HUES64 (cell line): ENCODE measurements around the gene EBF3.
A peak's percentile ranks its signal among the peaks of the same experiment; 100 is the strongest.

Source experiments
- H3K27ac ChIP-seq: 2 replicates; pipeline ENCODE4 v1.7.0; 2013; ENCODE audit warnings: low read depth, low read length, inconsistent platforms
- H3K27me3 ChIP-seq: 2 replicates; pipeline ENCODE4 v1.6.1; 2013; ENCODE audit warnings: mild to moderate bottlenecking, low read length; ENCODE audit not compliant: insufficient read depth
- H3K36me3 ChIP-seq: 2 replicates; pipeline ENCODE4 v1.6.1; 2013; ENCODE audit warnings: mild to moderate bottlenecking, low read length; ENCODE audit not compliant: insufficient read depth
- H3K4me1 ChIP-seq: 2 replicates; pipeline ENCODE4 v1.6.1; 2013; ENCODE audit warnings: mild to moderate bottlenecking, low read length, moderate library complexity; ENCODE audit not compliant: insufficient read depth
- H3K4me3 ChIP-seq: 2 replicates; pipeline ENCODE4 v1.5.1; 2013; ENCODE audit warnings: mild to moderate bottlenecking, low read length, moderate library complexity
- H3K9ac ChIP-seq: 2 replicates; pipeline ENCODE4 v1.6.1; 2013; ENCODE audit warnings: mild to moderate bottlenecking, low read depth, low read length
- H3K9me3 ChIP-seq: 2 replicates; pipeline ENCODE4 v1.6.1; 2013; ENCODE audit warnings: low read depth, low read length; ENCODE audit not compliant: insufficient read depth
- WGBS: fragments of 150-250, 120-280 bp; methylation state at CpG from one replicate; pipeline ENCODE4 v1.1.7; 2013; ENCODE audit warnings: missing lambda C conversion rate; 5-methylcytosine and 5-hydroxymethylcytosine counted together

EBF3 gene

DNA sequence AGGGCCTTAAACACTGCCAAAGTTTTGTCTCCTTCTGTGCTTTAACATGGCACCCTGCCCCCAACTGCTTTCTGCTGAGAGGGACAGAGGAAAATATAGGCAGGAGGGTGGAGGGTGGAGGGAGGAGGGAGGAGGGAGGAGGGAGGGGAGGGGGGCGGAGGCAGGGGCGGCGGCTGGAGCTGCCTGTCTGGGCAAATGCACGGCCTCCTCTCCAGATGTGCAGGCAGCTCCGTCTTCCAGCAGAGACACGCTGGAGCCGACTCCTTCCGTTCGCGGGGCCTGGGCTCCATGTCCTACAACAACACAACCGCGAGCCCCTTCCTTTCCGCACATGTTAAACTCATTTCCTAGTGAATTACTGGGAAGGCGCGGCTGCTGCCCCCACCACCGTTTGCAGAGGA is 14.2 kb downstream of the EBF3 start:
- Histone ChIP-seq H3K4me1 (peaks cover 14% of the 10 kb centered on the region), H3K9ac (no peak overlapping the region), H3K4me3 (peak overlapping the region; percentile 42), H3K27me3 (peaks cover 32% of the 10 kb centered on the region), H3K9me3 (no peaks in the 10 kb centered on the region), H3K36me3 (no peaks in the 10 kb centered on the region), H3K27ac (no peak overlapping the region)
- WGBS = 4% methylated on average over 15 of the region's 16 CpGs

DNA sequence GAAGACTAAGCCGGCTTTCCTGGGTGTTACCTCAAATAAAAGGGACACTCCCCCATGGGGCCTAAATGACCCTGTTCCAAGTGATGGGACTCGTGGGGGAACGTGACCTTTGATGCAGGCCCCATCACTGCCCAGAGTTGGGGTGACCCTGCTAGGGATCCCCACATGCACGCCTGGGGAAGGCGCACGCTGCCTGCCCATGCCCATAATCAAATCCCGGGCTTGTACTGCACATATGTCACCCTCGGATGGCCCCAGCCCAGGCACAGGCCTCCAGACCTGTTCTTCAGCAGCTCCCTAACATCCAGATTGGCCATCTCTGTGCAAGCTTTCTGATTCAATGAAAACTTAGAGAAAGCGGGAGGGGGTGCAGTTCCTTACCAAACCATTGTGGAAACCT is 14.7 kb downstream of the EBF3 start:
- H3K27ac ChIP-seq = no peak overlapping the region
- no peak overlapping the region for H3K9ac ChIP-seq
- 93% methylated on average over 9 of the region's 9 CpGs for WGBS

GRCh38 chr10:129946859-129947258 is 17.2 kb downstream of the EBF3 start:
- Histone ChIP-seq H3K27me3 (peaks cover 16% of the 10 kb centered on the region), H3K9me3 (no peaks in the 10 kb centered on the region), H3K4me1 (peaks cover 14% of the 10 kb centered on the region), H3K27ac (no peak overlapping the region), H3K36me3 (no peaks in the 10 kb centered on the region), H3K4me3 (no peak overlapping the region), H3K9ac (no peak overlapping the region)
- WGBS = 92% methylated on average over 13 of the region's 14 CpGs

More for the DNA sequence above, 14.7 kb downstream of the EBF3 start:
- Histone ChIP-seq H3K4me1 (peaks cover 14% of the 10 kb centered on the region), H3K36me3 (no peaks in the 10 kb centered on the region), H3K4me3 (no peak overlapping the region), H3K27me3 (peaks cover 27% of the 10 kb centered on the region), H3K9me3 (no peaks in the 10 kb centered on the region)

DNA sequence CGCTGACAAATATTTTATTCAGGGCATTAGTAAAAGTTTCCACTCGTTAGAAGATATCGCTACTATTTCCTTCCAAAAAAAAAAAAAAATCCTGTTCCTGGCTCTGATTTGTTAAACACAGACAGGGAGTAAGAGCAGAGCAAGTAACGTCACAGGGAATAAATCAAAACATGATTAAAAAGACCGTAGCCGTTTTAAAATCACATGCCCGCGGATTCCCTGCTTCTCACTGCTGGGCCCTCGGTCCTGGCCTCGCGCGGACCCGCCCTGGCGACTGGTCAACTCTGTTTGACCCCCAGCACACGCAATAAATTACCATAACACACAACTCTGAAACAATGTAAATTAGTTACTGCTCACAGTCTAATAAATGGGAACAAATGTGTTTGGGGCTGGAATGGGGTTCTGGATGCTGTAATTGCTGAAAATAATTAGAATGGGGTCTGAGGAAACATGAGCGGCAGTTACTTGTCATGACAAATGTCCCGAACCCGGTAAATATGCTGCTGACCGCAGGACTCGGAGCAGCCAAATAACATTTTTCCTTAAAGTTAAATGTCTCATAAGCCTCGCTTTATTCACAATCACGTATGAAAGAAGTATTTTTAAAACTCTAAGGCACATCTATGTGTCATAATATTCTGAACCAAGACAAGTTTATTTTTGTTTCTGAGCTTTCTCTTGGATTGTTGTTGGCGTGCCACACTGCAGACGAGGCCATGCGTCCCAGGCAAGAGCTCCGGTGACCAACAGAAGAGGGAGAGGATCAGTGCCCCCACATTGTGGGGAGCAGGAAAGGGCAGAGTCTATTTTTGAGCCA is 17.9 kb downstream of the EBF3 start:
- H3K27me3 ChIP-seq = peaks cover 11% of the 10 kb centered on the region
- WGBS = 93% methylated on average over 26 of the region's 26 CpGs
- no peak overlapping the region for H3K27ac ChIP-seq
- no peaks in the 10 kb centered on the region for H3K36me3 ChIP-seq
- H3K9me3 ChIP-seq = no peaks in the 10 kb centered on the region
- no peak overlapping the region for H3K4me3 ChIP-seq
- H3K9ac ChIP-seq = no peak overlapping the region
- H3K4me1 ChIP-seq = peaks cover 14% of the 10 kb centered on the region

- H3K4me1 ChIP-seq = peaks cover 9% of the 10 kb centered on the region
- H3K36me3 ChIP-seq = no peaks in the 10 kb centered on the region
- H3K27me3 ChIP-seq = peaks cover 4% of the 10 kb centered on the region; the same call in 1 of the 2 replicates
- WGBS = 93% methylated on average over 8 of the region's 8 CpGs
- H3K4me3 ChIP-seq = no peak overlapping the region
- no peaks in the 10 kb centered on the region for H3K9me3 ChIP-seq
- H3K9ac ChIP-seq = no peak overlapping the region
- no peak overlapping the region for H3K27ac ChIP-seq
Measured at GRCh38 chr10:129945526-129945925, 18.5 kb downstream of the EBF3 start.

DNA sequence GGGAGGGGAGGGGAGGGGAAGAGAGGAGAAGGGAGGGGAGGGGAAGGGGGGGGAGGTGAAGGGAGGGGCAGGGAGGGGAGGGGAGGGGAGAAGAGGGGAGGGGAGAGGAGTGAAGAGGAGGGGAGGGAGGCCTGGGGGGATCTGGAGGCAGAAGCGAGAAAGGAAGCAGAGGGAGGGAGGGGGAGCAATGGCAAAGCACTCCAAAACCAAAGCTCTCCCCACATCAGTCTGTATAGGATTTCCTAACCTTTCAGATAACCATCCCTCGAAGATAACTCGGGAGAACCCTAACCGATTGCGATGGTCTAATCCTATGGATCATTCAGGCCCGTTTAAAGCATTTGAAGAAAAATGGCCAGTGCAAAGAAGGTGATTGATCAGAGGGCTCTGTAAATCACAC is 19.0 kb downstream of the EBF3 start:
- Histone ChIP-seq H3K27me3 (peaks cover under 1% of the 10 kb centered on the region; the same call in 1 of the 2 replicates), H3K4me1 (peaks cover 5% of the 10 kb centered on the region), H3K9me3 (no peaks in the 10 kb centered on the region), H3K4me3 (no peak overlapping the region), H3K27ac (no peak overlapping the region), H3K36me3 (no peaks in the 10 kb centered on the region), H3K9ac (no peak overlapping the region)
- WGBS = 84% methylated on average over 5 of the region's 6 CpGs

DNA sequence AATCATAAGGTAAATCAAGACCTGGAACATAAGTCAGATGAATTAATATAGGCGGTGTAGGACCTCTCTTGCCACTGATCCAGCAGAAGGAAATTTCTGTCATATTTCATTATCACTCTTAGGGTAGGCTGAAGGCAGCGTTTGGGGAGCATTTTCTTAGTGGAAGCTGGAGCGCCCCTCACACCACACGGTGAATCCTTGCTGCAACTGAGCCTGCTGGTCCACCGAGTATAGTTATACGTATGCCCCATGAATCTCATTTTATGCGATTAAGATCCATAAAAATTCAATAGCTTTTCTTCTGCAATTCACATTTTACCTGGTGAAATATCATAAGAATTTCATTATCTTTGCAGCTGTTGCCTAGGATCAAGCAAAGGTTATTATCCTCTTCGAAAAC is 19.6 kb downstream of the EBF3 start:
- 89% methylated on average over 8 of the region's 8 CpGs for WGBS
- no peak overlapping the region for H3K4me3 ChIP-seq
- H3K27me3 ChIP-seq = no peaks in the 10 kb centered on the region

GRCh38 chr10:129942936-129943715 is 20.9 kb downstream of the EBF3 start:
- H3K27me3 ChIP-seq = no peaks in the 10 kb centered on the region
- 77% methylated on average over 11 of the region's 12 CpGs for WGBS
- H3K36me3 ChIP-seq = no peaks in the 10 kb centered on the region
- no peak overlapping the region for H3K4me3 ChIP-seq
- no peaks in the 10 kb centered on the region for H3K4me1 ChIP-seq
- no peak overlapping the region for H3K27ac ChIP-seq
- H3K9me3 ChIP-seq = no peaks in the 10 kb centered on the region
- no peak overlapping the region for H3K9ac ChIP-seq

More for the DNA sequence above, 19.6 kb downstream of the EBF3 start:
- no peaks in the 10 kb centered on the region for H3K36me3 ChIP-seq
- peaks cover under 1% of the 10 kb centered on the region for H3K4me1 ChIP-seq
- no peak overlapping the region for H3K27ac ChIP-seq
- H3K9ac ChIP-seq = no peak overlapping the region
- no peaks in the 10 kb centered on the region for H3K9me3 ChIP-seq

- Histone ChIP-seq H3K9me3 (no peaks in the 10 kb centered on the region), H3K27me3 (no peaks in the 10 kb centered on the region), H3K9ac (no peak overlapping the region), H3K36me3 (no peaks in the 10 kb centered on the region), H3K4me3 (no peak overlapping the region), H3K4me1 (no peaks in the 10 kb centered on the region), H3K27ac (no peak overlapping the region)
- WGBS = 90% methylated on average over 9 of the region's 9 CpGs
Measured at GRCh38 chr10:129942391-129942790, 21.7 kb downstream of the EBF3 start.

- Histone ChIP-seq H3K9ac (no peak overlapping the region), H3K4me3 (no peak overlapping the region), H3K9me3 (no peaks in the 10 kb centered on the region), H3K27ac (no peak overlapping the region), H3K36me3 (no peaks in the 10 kb centered on the region), H3K4me1 (no peaks in the 10 kb centered on the region), H3K27me3 (no peaks in the 10 kb centered on the region)
- 96% methylated on average over 4 of the region's 4 CpGs for WGBS
Measured at GRCh38 chr10:129942019-129942277, 22.1 kb downstream of the EBF3 start.

DNA sequence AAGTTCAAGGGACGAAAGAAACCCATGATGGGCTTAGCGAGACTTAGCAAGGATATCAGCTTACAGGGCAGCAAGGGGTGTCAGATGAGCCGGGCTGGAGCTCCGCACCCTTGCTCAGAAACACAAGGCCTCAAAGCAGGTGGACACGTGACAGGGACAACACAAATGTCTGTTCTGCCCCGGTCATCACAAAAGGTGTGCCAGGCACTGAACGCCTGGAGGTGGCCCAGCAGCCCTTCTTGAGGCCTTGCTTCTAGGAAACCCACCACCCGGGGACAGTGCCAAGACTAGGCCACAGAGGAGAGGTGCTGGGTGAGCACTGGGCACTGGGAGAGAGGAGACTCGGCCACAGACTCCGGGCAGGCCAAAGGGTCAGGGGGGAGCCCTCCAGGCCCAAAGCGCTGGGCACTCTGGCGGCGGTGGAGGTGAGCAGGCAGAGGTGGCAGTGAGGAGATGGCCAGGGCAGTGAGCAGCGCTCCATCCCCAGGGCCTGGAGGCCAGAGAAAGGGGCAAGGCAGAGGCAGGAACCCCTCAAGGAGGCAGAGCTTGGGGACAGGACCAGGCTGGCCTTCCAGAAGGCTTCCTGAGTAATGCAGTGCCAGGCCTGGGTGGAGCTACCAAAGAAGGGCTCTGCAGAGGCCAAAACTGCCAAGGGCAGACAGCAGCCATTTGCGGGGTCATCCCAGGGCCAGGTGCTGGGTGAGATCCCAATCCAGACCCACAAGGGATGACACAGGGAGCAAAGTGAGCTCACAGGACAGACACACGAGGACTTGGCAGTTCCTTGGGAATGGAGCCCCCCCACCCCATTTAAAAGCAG is 22.7 kb downstream of the EBF3 start:
- H3K9me3 ChIP-seq = no peaks in the 10 kb centered on the region
- no peaks in the 10 kb centered on the region for H3K27me3 ChIP-seq
- H3K4me3 ChIP-seq = no peak overlapping the region
- 89% methylated on average over 16 of the region's 16 CpGs for WGBS
- no peaks in the 10 kb centered on the region for H3K4me1 ChIP-seq
- no peaks in the 10 kb centered on the region for H3K36me3 ChIP-seq
- no peak overlapping the region for H3K27ac ChIP-seq
- no peak overlapping the region for H3K9ac ChIP-seq
